Fibroblast of lung (primary cell): ENCODE data around the gene SELENOO.

Experiments used
- EZH2 ChIP-seq: IDR thresholded peaks from 2 replicates; pipeline ENCODE4 v1.5.1; 2012; ENCODE audit warnings: low read length, control low read depth, mild to moderate bottlenecking; ENCODE audit errors: missing control alignments
- TF ChIP-seq, protein P1 (sequence below), 2 donors: IDR thresholded peaks in 1 of 2; conservative IDR thresholded peaks in 1 of 2; 1 replicate in 1 of 2; 2 replicates in 1 of 2; pipeline ENCODE4 v1.5.1; 2011 to 2012; ENCODE audit warnings: low read length in 2 of 2, control low read depth in 1 of 2, inconsistent platforms in 1 of 2, low read depth in 1 of 2, mild to moderate bottlenecking in 1 of 2

- TF ChIP-seq EZH2 = no peak
- TF ChIP-seq, protein P1, sequence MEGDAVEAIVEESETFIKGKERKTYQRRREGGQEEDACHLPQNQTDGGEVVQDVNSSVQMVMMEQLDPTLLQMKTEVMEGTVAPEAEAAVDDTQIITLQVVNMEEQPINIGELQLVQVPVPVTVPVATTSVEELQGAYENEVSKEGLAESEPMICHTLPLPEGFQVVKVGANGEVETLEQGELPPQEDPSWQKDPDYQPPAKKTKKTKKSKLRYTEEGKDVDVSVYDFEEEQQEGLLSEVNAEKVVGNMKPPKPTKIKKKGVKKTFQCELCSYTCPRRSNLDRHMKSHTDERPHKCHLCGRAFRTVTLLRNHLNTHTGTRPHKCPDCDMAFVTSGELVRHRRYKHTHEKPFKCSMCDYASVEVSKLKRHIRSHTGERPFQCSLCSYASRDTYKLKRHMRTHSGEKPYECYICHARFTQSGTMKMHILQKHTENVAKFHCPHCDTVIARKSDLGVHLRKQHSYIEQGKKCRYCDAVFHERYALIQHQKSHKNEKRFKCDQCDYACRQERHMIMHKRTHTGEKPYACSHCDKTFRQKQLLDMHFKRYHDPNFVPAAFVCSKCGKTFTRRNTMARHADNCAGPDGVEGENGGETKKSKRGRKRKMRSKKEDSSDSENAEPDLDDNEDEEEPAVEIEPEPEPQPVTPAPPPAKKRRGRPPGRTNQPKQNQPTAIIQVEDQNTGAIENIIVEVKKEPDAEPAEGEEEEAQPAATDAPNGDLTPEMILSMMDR (conservative IDR thresholded peaks at IDR 0.05 in 1 of 2, IDR thresholded peaks at IDR 0.05 in 1 of 2; ENCODE audit: low read depth in 1 of 2, low read length in 2 of 2) = no peak
Observed at GRCh38 chr22:50162391-50162956, 38.3 kb upstream of the SELENOO start.
